HL-60 (cell line): ENCODE measurements around the gene TRIP4.
"Not testable (repeated sequence)": the region's sequence is repeated elsewhere in the genome, so short reads cannot be mapped to it uniquely, and the experiment has no call there.

Experiments used
- DNase-seq, 2 experiments: peaks; one replicate each; pipeline ENCODE4 v3.0.0-alpha.2; 2010 to 2020; ENCODE audit warnings: low read depth in 1 of 2, low spot score in 1 of 2
- H3K27ac ChIP-seq: fragments of 250-450 bp; sonication (Bioruptor Pico); replicated peaks from 2 replicates; pipeline ENCODE4 v1.5.1; 2020; ENCODE audit warnings: mild to moderate bottlenecking, moderate library complexity
- H3K27me3 ChIP-seq: fragments of 250-450 bp; sonication (Bioruptor Pico); 2 replicates; pipeline ENCODE4 v1.5.1; 2021; ENCODE audit warnings: mild to moderate bottlenecking, moderate library complexity; ENCODE audit not compliant: insufficient read depth, poor library complexity, severe bottlenecking
- H3K4me3 ChIP-seq: replicated peaks from 2 replicates; pipeline ENCODE4 v1.5.1; 2011; ENCODE audit warnings: mild to moderate bottlenecking, control low read depth, low read length; ENCODE audit not compliant: insufficient read depth
- GABPA ChIP-seq: IDR thresholded peaks from 2 replicates; pipeline ENCODE4 v1.6.1; 2012; ENCODE audit warnings: low read depth
- POLR2AphosphoS5 ChIP-seq: IDR thresholded peaks from 2 replicates; pipeline ENCODE4 v1.6.1; 2012; ENCODE audit warnings: low read depth
- SPI1 ChIP-seq: IDR thresholded peaks from 2 replicates; pipeline ENCODE4 v1.6.1; 2012; ENCODE audit warnings: low read depth, mild to moderate bottlenecking, borderline replicate concordance
- TF ChIP-seq, protein P1 (sequence below): IDR thresholded peaks from one replicate; pipeline ENCODE4 v1.5.1; 2011; ENCODE audit warnings: low read length, control low read depth, inconsistent platforms; ENCODE audit not compliant: insufficient read depth
- TF ChIP-seq, protein P2 (sequence below): IDR thresholded peaks from 2 replicates; pipeline ENCODE4 v1.6.1; 2012; ENCODE audit warnings: low read depth; ENCODE audit not compliant: insufficient replicate concordance

The TRIP4 gene

DNA sequence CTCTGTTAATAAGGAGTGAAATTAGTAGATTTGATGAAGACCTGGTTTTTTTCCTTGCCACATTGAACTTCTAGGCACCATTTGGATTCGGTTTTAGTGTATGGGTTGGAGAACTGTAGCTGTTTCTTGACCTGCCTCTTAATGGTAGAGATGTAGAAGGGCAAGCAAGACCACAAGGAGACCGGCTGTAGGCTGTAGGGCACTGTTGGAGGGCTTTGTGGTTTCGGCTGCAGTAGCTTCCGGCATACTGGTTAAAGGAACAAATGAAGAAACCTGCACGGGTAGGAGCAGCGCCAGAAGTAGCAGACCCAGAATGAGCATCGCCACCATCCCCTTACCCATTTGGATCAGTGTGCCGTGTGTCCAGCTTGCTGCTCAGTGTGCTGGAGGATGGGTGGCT is 14.3 kb upstream of the TRIP4 start:
- TF ChIP-seq, protein P1, sequence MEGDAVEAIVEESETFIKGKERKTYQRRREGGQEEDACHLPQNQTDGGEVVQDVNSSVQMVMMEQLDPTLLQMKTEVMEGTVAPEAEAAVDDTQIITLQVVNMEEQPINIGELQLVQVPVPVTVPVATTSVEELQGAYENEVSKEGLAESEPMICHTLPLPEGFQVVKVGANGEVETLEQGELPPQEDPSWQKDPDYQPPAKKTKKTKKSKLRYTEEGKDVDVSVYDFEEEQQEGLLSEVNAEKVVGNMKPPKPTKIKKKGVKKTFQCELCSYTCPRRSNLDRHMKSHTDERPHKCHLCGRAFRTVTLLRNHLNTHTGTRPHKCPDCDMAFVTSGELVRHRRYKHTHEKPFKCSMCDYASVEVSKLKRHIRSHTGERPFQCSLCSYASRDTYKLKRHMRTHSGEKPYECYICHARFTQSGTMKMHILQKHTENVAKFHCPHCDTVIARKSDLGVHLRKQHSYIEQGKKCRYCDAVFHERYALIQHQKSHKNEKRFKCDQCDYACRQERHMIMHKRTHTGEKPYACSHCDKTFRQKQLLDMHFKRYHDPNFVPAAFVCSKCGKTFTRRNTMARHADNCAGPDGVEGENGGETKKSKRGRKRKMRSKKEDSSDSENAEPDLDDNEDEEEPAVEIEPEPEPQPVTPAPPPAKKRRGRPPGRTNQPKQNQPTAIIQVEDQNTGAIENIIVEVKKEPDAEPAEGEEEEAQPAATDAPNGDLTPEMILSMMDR: no peak
- peak; percentile 65 for TF ChIP-seq POLR2AphosphoS5
- peak in 1 of 2 experiments; percentile 84 for DNase-seq
- Histone ChIP-seq H3K4me3 (no peak overlapping the region), H3K27ac (peak overlapping the region; percentile 50), H3K27me3 (no peaks in the 10 kb centered on the region)

DNA sequence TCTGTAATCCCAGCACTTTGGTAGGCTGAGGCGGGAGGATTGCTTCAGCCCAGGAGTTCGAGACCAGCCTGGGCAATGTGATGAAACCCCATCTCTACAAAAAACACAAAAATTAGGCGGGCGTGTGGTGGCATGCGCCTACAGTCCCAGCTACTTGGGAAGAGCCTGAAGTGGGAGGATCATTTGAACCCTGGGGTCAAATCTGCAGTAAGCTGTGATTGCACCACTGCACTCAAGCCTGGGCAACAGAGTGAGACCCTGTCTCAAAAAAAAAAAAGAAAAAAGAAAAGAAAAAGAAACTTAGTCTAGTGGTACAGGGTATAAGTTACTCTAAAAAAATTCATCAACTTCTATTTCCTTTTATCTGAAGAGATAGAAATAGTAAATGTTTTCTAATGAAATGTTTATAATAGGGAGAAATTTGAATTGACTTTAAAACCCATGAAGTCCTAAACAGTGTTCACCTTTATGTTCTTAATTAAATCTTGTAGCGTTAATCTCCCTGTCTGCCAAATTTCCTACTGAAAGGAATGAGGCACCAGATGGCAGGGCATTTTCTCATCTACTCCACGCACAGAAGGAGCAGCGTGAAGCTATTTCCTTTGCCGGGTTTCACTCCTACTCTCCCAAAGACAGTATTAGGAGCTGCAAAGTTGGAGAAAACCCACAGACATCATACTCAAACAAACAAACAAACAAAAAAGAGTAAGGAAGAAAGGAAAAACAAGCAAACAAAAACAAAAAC is 8.2 kb upstream of the TRIP4 start:
- TF ChIP-seq, protein P2, sequence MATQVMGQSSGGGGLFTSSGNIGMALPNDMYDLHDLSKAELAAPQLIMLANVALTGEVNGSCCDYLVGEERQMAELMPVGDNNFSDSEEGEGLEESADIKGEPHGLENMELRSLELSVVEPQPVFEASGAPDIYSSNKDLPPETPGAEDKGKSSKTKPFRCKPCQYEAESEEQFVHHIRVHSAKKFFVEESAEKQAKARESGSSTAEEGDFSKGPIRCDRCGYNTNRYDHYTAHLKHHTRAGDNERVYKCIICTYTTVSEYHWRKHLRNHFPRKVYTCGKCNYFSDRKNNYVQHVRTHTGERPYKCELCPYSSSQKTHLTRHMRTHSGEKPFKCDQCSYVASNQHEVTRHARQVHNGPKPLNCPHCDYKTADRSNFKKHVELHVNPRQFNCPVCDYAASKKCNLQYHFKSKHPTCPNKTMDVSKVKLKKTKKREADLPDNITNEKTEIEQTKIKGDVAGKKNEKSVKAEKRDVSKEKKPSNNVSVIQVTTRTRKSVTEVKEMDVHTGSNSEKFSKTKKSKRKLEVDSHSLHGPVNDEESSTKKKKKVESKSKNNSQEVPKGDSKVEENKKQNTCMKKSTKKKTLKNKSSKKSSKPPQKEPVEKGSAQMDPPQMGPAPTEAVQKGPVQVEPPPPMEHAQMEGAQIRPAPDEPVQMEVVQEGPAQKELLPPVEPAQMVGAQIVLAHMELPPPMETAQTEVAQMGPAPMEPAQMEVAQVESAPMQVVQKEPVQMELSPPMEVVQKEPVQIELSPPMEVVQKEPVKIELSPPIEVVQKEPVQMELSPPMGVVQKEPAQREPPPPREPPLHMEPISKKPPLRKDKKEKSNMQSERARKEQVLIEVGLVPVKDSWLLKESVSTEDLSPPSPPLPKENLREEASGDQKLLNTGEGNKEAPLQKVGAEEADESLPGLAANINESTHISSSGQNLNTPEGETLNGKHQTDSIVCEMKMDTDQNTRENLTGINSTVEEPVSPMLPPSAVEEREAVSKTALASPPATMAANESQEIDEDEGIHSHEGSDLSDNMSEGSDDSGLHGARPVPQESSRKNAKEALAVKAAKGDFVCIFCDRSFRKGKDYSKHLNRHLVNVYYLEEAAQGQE: no peak
- TF ChIP-seq SPI1 (no peak), POLR2AphosphoS5 (no peak), GABPA (no peak)
- TF ChIP-seq, protein P1: no peak
- peak overlapping the region; percentile 92 for H3K27ac ChIP-seq
- H3K27me3 ChIP-seq: no peaks in the 10 kb centered on the region
- H3K4me3 ChIP-seq: peak overlapping the region; percentile 65
- DNase-seq: no peak

DNA sequence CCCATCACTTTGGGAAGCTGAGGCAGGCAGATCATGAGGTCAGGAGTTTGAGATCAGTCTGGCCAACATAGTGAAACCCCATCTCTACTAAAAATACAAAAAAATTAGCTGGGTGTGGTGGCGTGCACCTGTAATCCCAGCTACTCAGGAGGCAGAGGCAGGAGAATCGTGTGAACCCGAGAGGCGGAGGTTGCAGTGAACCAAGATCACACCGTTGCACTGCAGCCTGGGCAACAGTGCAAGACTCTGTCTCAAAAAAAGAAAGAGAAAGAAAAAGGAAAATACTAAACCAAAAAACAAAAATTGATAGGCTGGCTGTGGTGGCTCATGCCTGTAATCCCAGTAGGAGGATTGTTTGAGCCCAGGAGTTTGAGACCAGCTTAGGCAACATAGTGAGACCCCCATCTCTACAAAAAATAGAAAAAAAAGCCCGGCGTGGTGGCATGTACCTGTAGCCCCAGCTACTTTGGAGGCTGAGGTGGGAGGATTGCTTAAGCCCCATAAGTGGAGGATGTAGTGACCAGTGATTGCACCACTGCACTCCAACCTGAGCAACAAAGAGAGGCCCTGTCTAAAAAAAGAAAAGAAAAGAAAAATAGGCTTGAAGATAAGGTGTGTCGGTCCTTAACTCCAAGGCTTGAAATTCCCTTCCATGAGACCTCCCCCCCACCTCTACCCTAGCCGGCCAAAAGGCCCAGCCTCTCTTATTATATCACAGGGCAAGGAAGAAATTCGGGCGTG is 7.3 kb upstream of the TRIP4 start:
- Histone ChIP-seq H3K4me3 (peak overlapping the region; percentile 65), H3K27ac (peak overlapping the region; percentile 92)
- DNase-seq: peak in 1 of 2 experiments; percentile 16
- not testable (repeated sequence) for H3K27me3 ChIP-seq

DNA sequence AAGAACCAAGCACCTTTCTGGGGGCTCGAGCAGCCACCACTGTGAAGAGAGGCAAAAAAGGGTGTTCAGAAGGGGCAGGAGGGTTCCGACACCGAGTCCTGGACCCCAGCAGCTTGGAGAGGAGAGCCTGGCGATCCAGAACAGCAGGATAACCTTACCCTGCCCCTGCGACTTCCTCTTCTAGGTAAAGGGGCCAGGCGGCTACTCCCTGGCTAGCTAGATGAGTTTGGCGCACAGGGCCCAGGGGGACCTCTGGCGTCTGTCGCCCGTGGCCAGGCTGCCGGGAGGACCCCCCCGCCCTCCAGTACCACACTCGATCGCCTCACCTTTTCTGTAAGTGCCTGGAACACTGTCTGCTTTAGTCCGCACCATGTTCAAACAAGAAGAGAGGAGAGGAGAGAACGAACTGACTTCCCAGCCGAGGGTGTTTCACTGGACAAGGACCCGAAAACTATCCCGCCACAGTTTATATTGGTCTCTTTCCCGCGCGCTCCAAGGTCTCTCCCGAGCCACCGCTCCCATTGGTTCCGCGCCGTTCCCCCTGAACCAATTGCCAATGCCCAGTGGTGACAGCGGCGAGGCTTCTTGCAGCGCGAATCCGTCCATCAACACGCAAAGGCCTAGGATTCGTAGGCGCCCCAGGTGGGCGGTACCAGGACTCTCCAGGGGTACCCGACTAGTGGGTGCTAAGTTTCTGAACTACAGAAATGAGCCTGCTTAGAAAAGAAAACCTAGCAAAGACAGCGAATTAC is 6.5 kb upstream of the TRIP4 start, which contains the start of gene PCLAF:
Gene PCLAF (minus strand): TSS at position 442 of the 752 bp plus-strand sequence. CDS start 70 bp downstream, at position 372.
- Histone ChIP-seq H3K27me3 (no peaks in the 10 kb centered on the region), H3K4me3 (peak within 1 kb of the TSS; percentile 65), H3K27ac (peak within 1 kb of the TSS; percentile 92)
- DNase-seq: peak; percentile 79 to 99
- TF ChIP-seq POLR2AphosphoS5: peak; percentile 93
- TF ChIP-seq, protein P2: no peak
- peak; percentile 74 for TF ChIP-seq SPI1
